NCI-H1105 treated with DMSO at 0.1 percent for 48 hours (cell line): ENCODE measurements around the gene SNRPB.

Source experiments
- DNase-seq: peaks from one replicate; lab custom pipeline; 2025; lab: John Stamatoyannopoulos, UW

The SNRPB gene

DNA sequence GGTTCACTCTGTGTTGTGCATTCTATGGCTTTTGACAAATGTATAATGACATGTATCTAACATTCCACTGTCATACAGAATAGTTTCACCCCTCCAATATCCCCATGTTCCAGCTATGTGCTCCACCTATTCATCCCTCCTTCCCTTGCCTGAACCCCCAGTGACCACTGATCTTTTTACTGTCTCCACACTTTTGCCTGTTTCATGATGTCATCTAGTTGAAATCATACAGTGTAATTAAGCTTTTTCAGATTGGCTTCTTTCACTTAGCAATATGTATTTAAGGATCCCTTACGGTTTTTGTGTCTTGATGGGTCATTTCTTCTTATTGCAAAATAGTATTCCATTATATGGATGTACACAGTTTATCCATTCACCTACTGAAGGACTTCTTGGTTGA lies 50.1 kb downstream of the SNRPB start:
- DNase-seq = no peak

DNA sequence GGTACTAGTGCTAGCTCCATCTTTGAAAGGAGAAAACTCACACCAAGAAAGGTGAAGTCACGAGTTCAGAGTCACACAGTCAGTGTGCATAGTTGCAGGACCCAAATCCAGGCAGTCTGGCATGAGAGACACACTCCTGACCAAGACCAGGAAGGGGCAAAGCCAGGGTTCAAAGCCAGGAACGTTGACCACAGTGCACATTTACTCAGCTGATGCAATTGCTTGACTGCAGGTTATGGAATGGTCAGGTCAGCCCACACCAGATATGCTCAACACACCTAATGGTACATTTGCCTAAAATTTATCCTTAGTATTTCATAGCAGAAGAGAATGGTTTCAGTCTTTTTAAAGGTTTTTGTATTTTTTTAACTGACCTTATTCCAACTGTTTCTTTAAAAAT lies 52.2 kb downstream of the SNRPB start:
- DNase-seq = no peak

DNA sequence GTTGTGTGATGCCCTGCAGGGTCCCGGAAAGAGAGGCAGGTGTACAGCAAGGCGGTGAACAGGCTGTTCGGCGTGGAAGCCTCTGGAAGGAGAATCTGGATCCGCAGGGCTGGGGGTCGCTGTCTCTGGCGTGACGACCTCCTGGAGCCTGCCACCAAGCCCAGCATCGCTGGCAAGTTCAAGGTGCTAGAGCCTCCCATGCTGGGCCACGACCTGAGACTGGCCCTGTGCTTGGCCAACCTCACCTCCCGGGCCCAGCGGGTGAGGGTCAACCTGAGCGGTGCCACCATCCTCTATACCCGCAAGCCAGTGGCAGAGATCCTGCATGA lies 53.4 kb downstream of the SNRPB start:
- no peak for DNase-seq

- DNase-seq = no peak
Observed at GRCh38 chr20:2416541-2417212, 53.9 kb downstream of the SNRPB start.
